Cardiac atrium fibroblast (primary cell): Measurements from ENCODE around the gene FAM185A. TPM values are rescaled to one million over a fixed set of nuclear protein-coding genes. Genes with fewer than 3 reads are reported as not detected.

Experiments used
- total RNA-seq: library from RNA; depleted of rRNA; stranded (reverse); fragments of >200 nt; gene quantifications from 2 replicates; pipeline ENCODE4 v1.2.3, GENCODE V29; 2015

The FAM185A gene
- 3.1 and 5.5 TPM in 2 replicates for total RNA-seq

DNA sequence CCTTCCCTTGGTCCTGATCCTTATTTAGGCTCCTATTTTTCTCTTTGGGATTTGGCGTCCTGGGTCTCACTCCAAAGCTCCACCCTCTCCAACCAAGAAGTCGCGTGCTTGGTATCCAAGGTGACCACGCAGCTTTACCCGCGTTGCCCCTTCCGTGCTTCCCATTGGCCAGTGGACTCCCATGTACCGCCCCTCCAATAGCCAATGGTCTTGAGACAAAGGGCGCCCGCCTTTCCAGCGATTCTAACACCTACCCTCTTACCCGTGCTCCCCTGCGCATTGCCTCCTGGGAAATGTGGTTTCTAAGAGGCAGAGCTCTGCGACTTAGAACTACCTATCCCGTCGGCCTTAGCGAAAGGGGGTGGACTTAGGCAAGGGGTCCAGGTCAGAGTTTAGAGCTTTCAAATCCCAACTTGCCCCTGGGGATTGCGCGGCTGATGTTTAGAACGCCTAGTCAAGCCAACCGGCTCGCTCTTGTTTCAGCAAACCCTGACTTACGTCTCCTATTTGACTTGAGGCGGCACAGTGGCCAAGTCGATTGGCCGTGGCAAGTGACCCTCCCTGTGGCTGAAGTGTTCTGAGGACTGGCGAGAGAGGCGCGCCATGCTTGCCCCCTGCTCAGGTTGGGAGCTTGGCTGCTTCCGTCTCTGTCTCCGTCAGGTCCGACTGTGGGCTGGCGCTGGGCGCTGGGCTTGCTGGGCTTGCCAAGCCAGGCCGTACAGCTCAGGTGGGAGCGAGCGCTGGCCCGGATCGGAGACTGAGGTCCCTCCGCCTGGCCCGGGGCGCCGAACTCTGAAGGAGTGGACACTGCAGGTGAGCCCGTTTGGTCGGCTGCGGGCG, at the start of gene FAM185A:
Gene FAM185A, plus strand, starts transcription at position 395 of the 840 bp plus-strand sequence. Its CDS starts 209 bp downstream, at position 604.

Other genes starting within 250 kb of the FAM185A start
- 0.18 and 1.1 TPM in 2 replicates for gene RASA4B, start 231.2 kb upstream of the FAM185A start, total RNA-seq
- 0.65 TPM in 1 of 2 replicates, not detected in the other for gene UPK3BL2, start 205.3 kb upstream of the FAM185A start, total RNA-seq
- gene SPDYE2, start 197.8 kb upstream of the FAM185A start, total RNA-seq: not detected in 2 replicates
- gene POLR2J3, start 176.4 kb upstream of the FAM185A start, total RNA-seq: 3.6 and 5.3 TPM in 2 replicates
- 1.3 and 12.0 TPM in 2 replicates for gene RASA4, start 132.2 kb upstream of the FAM185A start, total RNA-seq
- gene UPK3BL1, start 106.2 kb upstream of the FAM185A start, total RNA-seq: 8.3 and 10.3 TPM in 2 replicates
- gene SPDYE2B, start 98.7 kb upstream of the FAM185A start, total RNA-seq: not detected in 2 replicates
- gene POLR2J2, start 77.3 kb upstream of the FAM185A start, total RNA-seq: 1.6 TPM in 1 of 2 replicates, not detected in the other
- gene LRRC17, start 164.0 kb downstream of the FAM185A start, total RNA-seq: 242 and 367 TPM in 2 replicates